Activated CD4-positive, alpha-beta T cell treated with anti-CD3 and anti-CD28 coated beads, Interleukin-2, amount 50 U/mL, for 16 hours (primary cell): ENCODE data around the gene GATM.

Source experiments
- DNase-seq: peaks from one replicate; pipeline ENCODE4 v3.0.0-alpha.2; 2020

Gene GATM, protein sequence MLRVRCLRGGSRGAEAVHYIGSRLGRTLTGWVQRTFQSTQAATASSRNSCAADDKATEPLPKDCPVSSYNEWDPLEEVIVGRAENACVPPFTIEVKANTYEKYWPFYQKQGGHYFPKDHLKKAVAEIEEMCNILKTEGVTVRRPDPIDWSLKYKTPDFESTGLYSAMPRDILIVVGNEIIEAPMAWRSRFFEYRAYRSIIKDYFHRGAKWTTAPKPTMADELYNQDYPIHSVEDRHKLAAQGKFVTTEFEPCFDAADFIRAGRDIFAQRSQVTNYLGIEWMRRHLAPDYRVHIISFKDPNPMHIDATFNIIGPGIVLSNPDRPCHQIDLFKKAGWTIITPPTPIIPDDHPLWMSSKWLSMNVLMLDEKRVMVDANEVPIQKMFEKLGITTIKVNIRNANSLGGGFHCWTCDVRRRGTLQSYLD

GRCh38 chr15:45378149-45378912 is at the start of gene GATM:
Gene GATM (minus strand): TSS chr15:45378544. CDS start chr15:45378453, 91 bp downstream.
- DNase-seq: peak; percentile 27

DNA sequence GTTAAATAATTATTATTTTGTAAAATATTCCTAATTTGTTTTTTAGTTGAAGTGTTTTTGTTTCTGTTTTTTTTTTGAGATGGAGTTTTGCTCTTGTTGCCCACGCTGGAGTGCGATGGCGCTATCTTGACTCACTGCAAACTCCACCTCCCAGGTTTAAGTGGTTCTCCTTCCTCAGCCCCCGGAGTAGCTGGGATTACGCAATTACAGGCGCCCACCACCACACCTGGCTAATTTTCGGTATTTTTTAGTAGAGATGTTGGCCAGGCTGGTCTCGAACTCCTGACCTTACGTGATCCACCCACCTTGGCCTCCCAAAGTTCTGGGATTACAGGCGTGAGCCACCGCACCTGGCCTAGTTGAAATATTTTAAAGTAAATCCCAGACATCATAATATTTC is 48.7 kb upstream of the GATM start:
- no peak for DNase-seq

DNA sequence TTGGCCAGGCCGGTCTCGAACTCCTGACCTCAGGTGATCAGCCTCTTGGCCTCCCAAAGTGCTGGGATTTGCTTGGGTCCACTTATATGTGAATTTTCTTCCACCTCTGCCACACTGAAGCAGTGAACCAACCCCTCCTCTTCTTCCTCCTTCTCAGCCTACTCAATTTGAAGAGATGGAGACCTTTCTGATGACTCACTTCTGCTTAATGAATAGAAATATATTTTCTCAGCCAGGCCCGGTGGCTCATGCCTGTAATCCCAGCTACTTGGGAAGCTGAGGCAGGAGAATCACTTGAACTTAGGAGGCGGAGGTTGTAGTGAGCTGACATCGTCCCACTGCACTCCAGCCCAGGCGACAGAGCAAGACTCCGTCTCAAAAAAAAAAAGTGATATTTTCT is 46.8 kb upstream of the GATM start:
- DNase-seq: no peak

- DNase-seq: no peak
Measured at GRCh38 chr15:45424429-45424828, 46.1 kb upstream of the GATM start.

GRCh38 chr15:45417303-45417950 is 39.1 kb upstream of the GATM start:
- DNase-seq: no peak

DNA sequence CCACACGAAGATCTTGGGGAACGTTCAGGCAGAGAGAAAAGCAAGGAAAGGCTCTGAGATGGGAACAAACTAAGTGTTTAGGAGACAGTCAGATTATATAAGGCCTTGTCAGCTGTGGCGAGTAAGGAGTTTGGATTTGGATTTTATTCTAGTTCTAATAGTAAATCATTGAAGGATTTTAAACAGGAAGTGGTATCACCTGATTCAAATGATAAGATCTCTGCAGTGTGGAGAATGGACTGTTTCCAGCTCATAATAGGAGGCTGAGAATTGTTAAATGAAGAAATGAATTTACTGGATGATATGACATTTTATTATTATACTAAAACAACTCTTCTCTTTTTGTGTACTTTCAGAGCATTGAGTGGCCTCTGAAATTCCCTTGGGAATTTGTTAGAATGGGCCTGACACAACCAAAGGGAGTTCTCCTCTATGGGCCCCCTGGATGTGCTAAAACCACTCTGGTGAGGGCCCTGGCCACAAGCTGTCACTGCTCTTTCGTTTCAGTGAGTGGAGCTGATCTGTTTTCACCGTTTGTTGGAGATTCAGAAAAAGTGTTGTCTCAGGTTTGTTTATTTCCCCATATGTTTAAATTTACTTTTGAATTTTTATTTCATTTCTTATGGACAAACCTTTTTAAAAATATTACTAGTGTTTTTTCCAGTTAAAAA is 36.0 kb upstream of the GATM start:
- DNase-seq: no peak

DNA sequence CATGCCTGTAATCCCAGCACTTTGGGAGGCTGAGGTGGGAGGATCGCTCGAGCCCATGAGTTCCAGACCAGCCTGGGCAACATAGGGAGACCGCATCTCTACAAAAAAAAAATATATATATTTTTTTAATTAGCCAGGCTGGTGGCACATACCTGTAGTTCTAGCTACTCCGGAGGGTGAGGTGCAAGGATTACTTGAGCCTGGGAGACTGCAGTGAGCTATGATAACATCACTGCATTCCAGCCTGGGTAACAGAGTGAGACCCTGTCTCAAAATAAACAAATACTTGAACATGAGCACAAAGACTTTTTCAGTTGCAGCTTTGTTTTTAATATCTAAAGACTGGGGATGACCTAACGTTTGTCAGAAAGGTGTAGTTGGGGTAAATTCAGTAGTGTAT is 31.3 kb upstream of the GATM start:
- DNase-seq: no peak

GRCh38 chr15:45407786-45408185 is 29.4 kb upstream of the GATM start:
- no peak for DNase-seq

DNA sequence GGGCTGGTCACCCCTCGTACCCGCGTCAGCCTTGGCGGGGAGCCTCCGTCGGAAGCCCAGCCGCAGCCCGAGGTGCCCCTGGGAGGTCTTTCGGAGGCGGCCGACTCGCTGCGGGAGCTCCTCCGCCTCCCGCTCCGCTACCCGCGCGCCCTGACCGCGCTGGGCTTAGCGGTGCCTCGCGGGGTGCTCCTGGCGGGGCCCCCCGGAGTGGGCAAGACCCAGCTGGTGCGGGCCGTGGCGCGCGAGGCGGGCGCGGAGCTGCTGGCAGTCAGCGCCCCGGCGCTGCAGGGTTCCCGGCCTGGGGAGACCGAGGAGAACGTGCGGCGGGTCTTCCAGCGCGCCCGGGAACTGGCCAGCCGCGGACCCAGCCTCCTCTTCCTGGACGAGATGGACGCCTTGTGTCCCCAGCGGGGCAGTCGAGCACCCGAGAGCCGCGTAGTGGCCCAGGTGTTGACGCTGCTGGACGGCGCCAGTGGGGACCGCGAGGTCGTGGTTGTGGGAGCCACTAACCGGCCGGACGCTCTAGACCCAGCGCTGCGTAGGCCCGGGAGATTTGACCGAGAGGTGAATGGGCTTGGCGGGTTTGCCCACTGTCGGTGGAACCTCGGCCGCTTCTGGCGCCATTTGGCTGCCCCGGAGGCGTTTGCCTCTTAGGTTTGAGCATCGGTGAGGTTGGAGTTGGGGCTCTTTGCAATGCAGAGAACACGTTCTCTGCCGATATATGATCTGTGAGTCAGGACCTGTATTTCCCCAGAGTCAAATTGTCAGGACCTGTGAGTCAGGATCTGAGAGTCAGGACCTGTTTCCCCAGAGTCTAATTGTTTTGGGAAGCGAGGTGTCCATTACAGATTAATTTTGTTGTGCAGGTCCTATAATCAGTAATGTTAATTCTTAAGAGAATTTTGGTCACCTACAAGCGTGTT is 24.9 kb upstream of the GATM start:
- peak; percentile 42 for DNase-seq

DNA sequence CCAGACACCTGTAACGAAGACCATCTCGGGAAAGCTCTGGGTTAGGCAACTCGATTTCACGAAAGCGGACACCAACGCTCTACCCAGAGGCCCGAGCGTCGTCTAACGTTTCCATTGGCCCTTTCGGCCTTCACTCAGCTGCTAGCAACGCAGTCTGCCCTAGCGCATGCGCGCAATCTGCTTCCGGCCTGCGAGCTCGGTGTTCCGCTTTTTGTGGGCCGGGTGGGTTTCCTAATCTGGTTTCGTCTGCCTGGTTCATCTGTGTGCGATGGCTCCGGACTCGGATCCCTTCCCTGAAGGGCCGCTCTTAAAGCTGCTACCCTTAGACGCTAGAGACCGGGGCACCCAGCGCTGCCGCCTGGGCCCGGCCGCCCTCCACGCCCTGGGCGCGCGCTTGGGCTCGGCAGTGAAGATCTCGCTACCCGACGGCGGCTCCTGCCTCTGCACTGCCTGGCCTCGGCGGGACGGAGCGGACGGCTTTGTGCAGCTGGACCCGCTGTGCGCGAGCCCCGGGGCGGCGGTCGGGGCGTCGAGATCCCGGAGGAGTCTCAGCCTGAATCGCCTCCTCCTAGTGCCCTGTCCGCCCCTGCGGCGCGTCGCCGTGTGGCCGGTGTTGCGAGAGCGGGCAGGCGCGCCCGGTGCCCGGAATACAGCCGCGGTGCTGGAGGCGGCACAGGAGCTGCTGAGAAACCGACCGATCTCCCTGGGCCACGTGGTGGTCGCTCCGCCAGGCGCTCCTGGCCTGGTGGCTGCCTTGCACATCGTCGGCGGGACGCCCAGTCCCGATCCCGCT is 24.0 kb upstream of the GATM start:
- DNase-seq: peak; percentile 98

DNA sequence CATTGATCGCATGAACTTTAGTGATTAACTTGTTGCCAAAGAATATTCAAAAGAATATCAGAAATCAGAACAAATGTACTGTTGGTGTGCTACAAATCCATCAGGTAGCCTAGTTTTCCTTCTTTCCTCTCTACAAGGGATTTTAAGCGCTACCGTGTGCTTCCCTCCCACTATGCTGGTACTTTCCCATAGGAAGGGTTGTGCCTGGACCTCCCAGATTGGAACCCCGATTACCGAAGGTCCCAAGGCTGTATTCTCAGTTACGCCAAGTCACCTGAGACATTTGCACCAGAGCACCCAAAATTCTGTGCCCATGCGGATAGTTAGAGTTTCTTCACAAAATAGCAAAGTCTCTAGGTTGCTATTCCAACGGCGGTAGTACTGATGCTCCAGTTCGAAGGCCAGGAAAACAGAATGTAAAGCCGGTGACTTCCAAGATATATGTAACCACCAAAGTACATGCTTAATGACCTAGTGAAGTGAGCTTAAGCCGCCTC is 23.4 kb upstream of the GATM start:
- DNase-seq: no peak

GRCh38 chr15:45399381-45400212 is 21.3 kb upstream of the GATM start:
- peak; percentile 54 for DNase-seq

- no peak for DNase-seq
Measured at GRCh38 chr15:45397116-45397665, 18.8 kb upstream of the GATM start.

DNA sequence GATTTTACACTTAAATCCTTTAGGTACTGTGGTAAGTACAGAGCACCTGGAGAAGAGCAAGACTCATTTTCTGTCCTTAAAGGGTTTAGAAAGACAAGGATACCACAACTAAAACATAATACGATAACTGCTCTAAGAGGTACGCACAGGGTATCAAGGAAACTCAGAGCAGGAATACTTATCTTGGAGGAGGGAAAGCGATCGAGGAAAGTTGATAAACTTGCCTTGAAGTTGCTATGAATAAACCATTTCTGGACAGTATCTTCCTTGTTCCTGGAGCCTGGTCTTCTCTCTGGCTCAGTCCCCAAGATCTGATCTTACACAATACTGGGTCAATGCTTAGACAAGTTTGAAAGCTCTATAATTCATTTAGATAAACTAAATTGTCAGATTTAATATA is 17.6 kb upstream of the GATM start:
- no peak for DNase-seq

DNA sequence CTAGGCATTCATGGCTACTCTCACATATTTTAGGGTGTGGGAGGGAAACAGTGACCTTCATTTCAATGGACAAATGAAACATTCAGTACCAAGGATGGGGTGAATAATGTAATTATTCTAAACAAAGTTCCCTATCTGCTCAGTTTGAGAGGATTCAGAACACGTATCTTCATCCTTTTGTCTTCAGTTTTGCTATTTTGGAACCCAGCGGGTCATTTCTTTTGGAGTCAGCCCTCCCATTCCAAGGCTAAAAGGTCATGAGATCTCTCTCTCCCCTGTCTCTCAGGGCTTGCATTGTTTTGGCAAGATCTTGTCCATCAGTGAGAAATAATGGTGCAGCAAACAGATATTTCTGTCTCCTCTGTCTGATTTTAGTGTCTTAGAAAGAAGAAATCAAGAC is 16.3 kb upstream of the GATM start:
- no peak for DNase-seq

- no peak for DNase-seq
Measured at GRCh38 chr15:45393851-45394250, 15.5 kb upstream of the GATM start.

DNA sequence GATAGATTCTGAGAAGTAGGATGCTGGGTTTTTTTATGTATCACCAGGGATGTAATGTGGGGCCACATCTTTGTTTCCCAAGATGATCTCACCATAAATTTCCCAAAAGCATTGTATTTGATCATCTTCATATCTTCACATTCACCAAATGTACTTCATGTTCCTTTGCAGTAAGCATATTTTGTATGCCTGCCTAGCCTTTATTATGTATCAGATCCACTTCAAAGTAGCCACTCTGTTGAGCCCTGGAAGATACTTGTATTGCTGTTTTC is 14.2 kb upstream of the GATM start:
- DNase-seq: no peak

GRCh38 chr15:45391746-45392583 is 13.6 kb upstream of the GATM start:
- DNase-seq: peak; percentile 16

DNA sequence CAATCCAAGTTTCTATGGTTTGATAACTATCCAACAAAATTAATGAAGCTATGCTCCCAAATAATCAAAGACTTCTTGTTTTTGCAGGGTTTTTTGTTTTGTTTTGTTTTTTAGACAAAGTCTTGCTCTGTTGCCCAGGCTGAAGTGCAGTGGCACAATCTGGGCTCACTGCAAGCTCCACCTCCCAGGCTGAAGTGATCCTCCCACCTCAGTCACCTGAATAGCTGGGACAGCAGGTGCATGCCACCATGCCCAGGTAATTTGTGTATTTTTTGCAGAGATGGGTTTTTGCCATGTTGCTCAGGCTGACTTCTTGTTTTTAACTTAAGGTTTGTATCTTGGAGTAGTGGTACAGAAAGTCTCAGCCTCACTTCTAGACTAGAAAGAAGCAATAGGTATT is 11.0 kb upstream of the GATM start:
- DNase-seq: no peak
